Frontal cortex (tissue), 1 donor: ENCODE data around the gene ANKRD9. TPM values are rescaled to one million over a fixed set of nuclear protein-coding genes. Genes with fewer than 3 reads are reported as not detected.

Source experiments
- small RNA-seq: library from RNA; depleted of rRNA; stranded (forward); fragments of <200 nt; gene quantifications from one replicate; pipeline ENCODE3, GENCODE V24; 2014
- total RNA-seq: library from RNA; depleted of rRNA; stranded (reverse); fragments of >200 nt; gene quantifications from one replicate; pipeline ENCODE4 v1.2.3, GENCODE V29; 2014

ANKRD9 gene
- total RNA-seq, 1 donor from 2014 or later, result 3.7 TPM

Small RNA genes lying within 50 kb of the gene (small RNA-seq; reads per million reads assigned to genes)
- not detected for gene MIR4309

Other genes starting within 250 kb of the ANKRD9 start
- 26.5 TPM for gene MOK, start 204.6 kb downstream of the ANKRD9 start, total RNA-seq
- 12.6 TPM for gene ZNF839, start 190.0 kb downstream of the ANKRD9 start, total RNA-seq
- gene CINP, start 146.9 kb downstream of the ANKRD9 start, total RNA-seq, result 24.9 TPM
- 8.6 TPM for gene TECPR2, start 146.8 kb downstream of the ANKRD9 start, total RNA-seq
- 7.3 TPM for gene RCOR1, start 82.9 kb upstream of the ANKRD9 start, total RNA-seq